Neural cell (in vitro differentiated cells): Measurements from ENCODE around the gene IGSF21. TPM values are rescaled to one million over a fixed set of nuclear protein-coding genes. Genes with fewer than 3 reads are reported as not detected.

ENCODE experiments used
- H2AFZ ChIP-seq: fragments of 200-600, 300-800 bp; sonication (generic), shearing (Covaris generic); 2 replicates; pipeline ENCODE4 v1.6.0; 2014; ENCODE audit warnings: low read depth, mild to moderate bottlenecking, antibody characterized with exemption, low read length, moderate library complexity
- H3F3A ChIP-seq: fragments of 200-600 bp; shearing (Covaris generic); 2 replicates; pipeline ENCODE4 v1.6.1; 2016; ENCODE audit warnings: mild to moderate bottlenecking, moderate library complexity, mixed read lengths, antibody characterized with exemption, low read length; ENCODE audit not compliant: insufficient read depth, poor library complexity, severe bottlenecking
- H3K27ac ChIP-seq: fragments of 200-600, 300-800 bp; sonication (generic), shearing (Covaris generic); 2 replicates; pipeline ENCODE4 v1.5.1; 2014; ENCODE audit warnings: mild to moderate bottlenecking, low read length, moderate library complexity
- H3K27me3 ChIP-seq: fragments of 300-800, 200-600 bp; sonication (generic), shearing (Covaris generic); 2 replicates; pipeline ENCODE4 v1.6.0; 2014; ENCODE audit warnings: mild to moderate bottlenecking, low read depth, low read length, moderate library complexity; ENCODE audit not compliant: insufficient read depth
- H3K36me3 ChIP-seq: fragments of 300-800, 200-600 bp; sonication (generic), shearing (Covaris generic); 2 replicates; pipeline ENCODE4 v1.5.1; 2014; ENCODE audit warnings: mild to moderate bottlenecking, antibody characterized with exemption, low read length, moderate library complexity; ENCODE audit not compliant: insufficient read depth
- H3K4me2 ChIP-seq: fragments of 300-800, 200-600 bp; sonication (generic), shearing (Covaris generic); 2 replicates; pipeline ENCODE4 v1.6.0; 2014; ENCODE audit warnings: mild to moderate bottlenecking, low read length
- H3K4me3 ChIP-seq: fragments of 300-800, 200-600 bp; sonication (generic), shearing (Covaris generic); 2 replicates; pipeline ENCODE4 v1.5.1; 2014; ENCODE audit warnings: mild to moderate bottlenecking, low read length, moderate library complexity
- H3K79me2 ChIP-seq: fragments of 200-600 bp; shearing (Covaris generic); replicated peaks from 2 replicates; pipeline ENCODE4 v1.6.0; 2014; ENCODE audit warnings: mild to moderate bottlenecking, low read length, moderate library complexity; ENCODE audit not compliant: insufficient read depth
- H3K9ac ChIP-seq: fragments of 300-800, 200-600 bp; sonication (generic), shearing (Covaris generic); 2 replicates; pipeline ENCODE4 v1.6.1; 2016; ENCODE audit warnings: mild to moderate bottlenecking, low read length, mixed read lengths
- H3K9me2 ChIP-seq: fragments of 200-600 bp; shearing (Covaris generic); 2 replicates; pipeline ENCODE4 v1.6.1; 2016; ENCODE audit warnings: mild to moderate bottlenecking, low read length, mixed read lengths; ENCODE audit not compliant: insufficient read depth
- H3K9me3 ChIP-seq: fragments of 200-600, 300-800 bp; sonication (generic), shearing (Covaris generic); 2 replicates; pipeline ENCODE4 v1.6.1; 2016; ENCODE audit warnings: mild to moderate bottlenecking, mixed run types, low read length, moderate library complexity, mixed read lengths
- H4K20me1 ChIP-seq: fragments of 200-600 bp; shearing (Covaris generic); 2 replicates; pipeline ENCODE4 v1.6.1; 2016; ENCODE audit warnings: mild to moderate bottlenecking, mixed run types; ENCODE audit not compliant: insufficient read depth
- CTCF ChIP-seq: fragments of 450-650 bp; IDR thresholded peaks from 2 replicates; pipeline ENCODE4 v1.5.1; 2014; ENCODE audit warnings: antibody characterized with exemption, mild to moderate bottlenecking, moderate library complexity; ENCODE audit not compliant: poor library complexity, severe bottlenecking
- EP300 ChIP-seq: fragments of 450-650 bp; conservative IDR thresholded peaks from 2 replicates; pipeline ENCODE4 v1.6.1; 2014; ENCODE audit warnings: antibody characterized with exemption, mild to moderate bottlenecking, moderate library complexity; ENCODE audit not compliant: poor library complexity, severe bottlenecking
- EZH2 ChIP-seq: fragments of 200-600, 300-800 bp; shearing (Covaris generic), sonication (generic); IDR thresholded peaks from 2 replicates; pipeline ENCODE4 v1.6.1; 2014; ENCODE audit warnings: antibody characterized with exemption, low read length, borderline replicate concordance, mild to moderate bottlenecking; ENCODE audit not compliant: insufficient read depth, poor library complexity, severe bottlenecking
- MXI1 ChIP-seq: fragments of 450-650 bp; conservative IDR thresholded peaks from 2 replicates; pipeline ENCODE4 v1.6.1; 2014; ENCODE audit warnings: antibody characterized with exemption, mild to moderate bottlenecking; ENCODE audit not compliant: poor library complexity, severe bottlenecking
- POLR2AphosphoS5 ChIP-seq: IDR thresholded peaks from 2 replicates; pipeline ENCODE4 v1.6.1; 2012
- RAD21 ChIP-seq: fragments of 450-650 bp; conservative IDR thresholded peaks from 2 replicates; pipeline ENCODE4 v1.6.1; 2014; ENCODE audit warnings: antibody characterized with exemption, mild to moderate bottlenecking, moderate library complexity
- REST ChIP-seq: IDR thresholded peaks from 2 replicates; pipeline ENCODE4 v1.6.1; 2012; ENCODE audit warnings: borderline replicate concordance
- SMC3 ChIP-seq: fragments of 450-650 bp; conservative IDR thresholded peaks from 2 replicates; pipeline ENCODE4 v1.6.1; 2014; ENCODE audit warnings: antibody characterized with exemption, mild to moderate bottlenecking, moderate library complexity; ENCODE audit not compliant: poor library complexity
- TAF1 ChIP-seq: IDR thresholded peaks from 2 replicates; pipeline ENCODE4 v1.6.1; 2012; ENCODE audit warnings: low read depth
- polyA plus RNA-seq: library from polyadenylated mRNA; depleted of rRNA; stranded (reverse); fragments of >200 nt; gene quantifications from 2 replicates; pipeline ENCODE4 v1.2.3, GENCODE V29; 2014

IGSF21 gene
- polyA plus RNA-seq, 1 donor from 2014 or later: 2.4 TPM

DNA sequence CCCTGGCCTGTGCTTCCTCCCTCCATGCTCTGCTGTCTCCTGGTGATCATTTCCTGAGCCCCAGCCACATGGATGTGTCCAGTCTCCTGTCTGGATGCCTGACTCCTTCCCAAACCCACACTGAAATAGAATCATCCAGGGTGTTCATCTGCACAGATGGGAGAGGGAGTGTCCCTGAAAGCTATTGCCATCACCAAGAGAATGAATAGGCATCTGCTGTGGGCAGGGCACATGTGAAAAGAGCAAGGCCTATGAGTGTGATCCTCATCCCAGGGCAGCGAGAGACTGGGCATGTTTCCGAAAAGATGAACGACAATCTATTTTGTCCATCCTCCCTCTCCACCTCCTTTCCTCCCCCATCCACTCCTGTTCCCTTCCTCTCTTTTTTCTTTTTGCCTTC, 5.0 kb downstream of the IGSF21 start:
- no peaks in the 10 kb centered on the region for H3F3A ChIP-seq
- H3K79me2 ChIP-seq: no peaks in the 10 kb centered on the region
- H3K27me3 ChIP-seq: peaks cover 45% of the 10 kb centered on the region
- TF ChIP-seq EZH2 (no peak), POLR2AphosphoS5 (no peak), REST (no peak), MXI1 (no peak), TAF1 (no peak), RAD21 (no peak), CTCF (no peak), SMC3 (no peak), EP300 (no peak)
- H3K9me2 ChIP-seq: no peaks in the 10 kb centered on the region
- H4K20me1 ChIP-seq: no peaks in the 10 kb centered on the region
- H3K36me3 ChIP-seq: no peaks in the 10 kb centered on the region
- H3K27ac ChIP-seq: no peak overlapping the region
- no peak overlapping the region for H3K9ac ChIP-seq
- no peak overlapping the region for H3K4me3 ChIP-seq
- no peak overlapping the region for H3K4me2 ChIP-seq
- H3K9me3 ChIP-seq: no peaks in the 10 kb centered on the region
- H2AFZ ChIP-seq: no peak overlapping the region

- TF ChIP-seq POLR2AphosphoS5: no peak
- no peak for TF ChIP-seq CTCF
- TF ChIP-seq REST: no peak
- no peak for TF ChIP-seq MXI1
- TF ChIP-seq RAD21: no peak
- TF ChIP-seq EZH2: no peak
- TF ChIP-seq EP300: no peak
- TF ChIP-seq TAF1: no peak
- TF ChIP-seq SMC3: no peak
- Histone ChIP-seq H3F3A (no peaks in the 10 kb centered on the region), H2AFZ (no peak overlapping the region), H3K4me3 (no peak overlapping the region), H3K4me2 (no peak overlapping the region), H3K9me3 (no peaks in the 10 kb centered on the region), H3K27me3 (peaks cover 27% of the 10 kb centered on the region), H3K9me2 (no peaks in the 10 kb centered on the region), H3K36me3 (no peaks in the 10 kb centered on the region), H3K27ac (no peak overlapping the region), H3K79me2 (no peaks in the 10 kb centered on the region), H3K9ac (no peak overlapping the region), H4K20me1 (no peaks in the 10 kb centered on the region)
These were observed 7.3 kb downstream of the IGSF21 start for GRCh38 chr1:18114726-18115410.
